HCT116 (cell line): ENCODE data around the gene VIPR2. TPM values are rescaled to one million over a fixed set of nuclear protein-coding genes. Genes with fewer than 3 reads are reported as not detected.

Source experiments
- ATAC-seq: fragments of 200-7000 bp; cut with Tn5 transposase; 2 replicates; pipeline ENCODE4 v1.9.1; 2020; ENCODE audit warnings: mild to moderate bottlenecking, moderate library complexity
- BruUV-seq: library from RNA; stranded (reverse); fragments of 400-500 nt; replicated peaks from 2 replicates; lab custom pipeline; 2021; lab: Mats Ljungman, UMichigan
- CTCF ChIA-PET: fragments of 300-600 bp; sonication (Branson Sonifier 250); formaldehyde crosslinking; loops from one replicate; lab custom pipeline; 2021; ENCODE audit warnings: antibody characterized with exemption; lab: Charles Lee
- POLR2A ChIA-PET: fragments of 300-600, 350-600 bp; sonication (Branson Sonifier 250); formaldehyde crosslinking; loops from one replicate; lab custom pipeline; 2021; ENCODE audit warnings: antibody characterized with exemption; lab: Charles Lee
- RAD21 ChIA-PET, 2 experiments: fragments of 300-600 bp; sonication (Branson Sonifier 250); formaldehyde crosslinking; loops; one replicate each; lab custom pipeline; 2023; ENCODE audit warnings: low total read pairs in 2 of 2; ENCODE audit not compliant: uncharacterized antibody in 2 of 2, unreplicated experiment in 2 of 2, low non-redundant PET in 1 of 2; lab: Charles Lee
- DNase-seq: peaks from one replicate; pipeline ENCODE4 v3.0.0-alpha.2; 2010; ENCODE audit warnings: low read depth, low spot score
- H2AFZ ChIP-seq: fragments of 200-600 bp; shearing (Covaris generic), sonication (generic); 2 replicates; pipeline ENCODE4 v1.6.1; 2017; ENCODE audit warnings: low read depth, mixed run types, mixed read lengths, antibody characterized with exemption, low read length; ENCODE audit not compliant: poor library complexity, severe bottlenecking
- H3K27ac ChIP-seq: 2 replicates; pipeline ENCODE4 v1.5.1; 2012; ENCODE audit warnings: low read depth, low read length
- H3K27me3 ChIP-seq: fragments of 200-600 bp; sonication (generic); 2 replicates; pipeline ENCODE4 v1.6.1; 2016; ENCODE audit warnings: mixed run types, low read length, mixed read lengths; ENCODE audit not compliant: insufficient read depth
- H3K36me3 ChIP-seq, 2 experiments: fragments of 200-500 bp in 1 of 2; fragments of 200-600 bp in 1 of 2; sonication (Bioruptor generic) in 1 of 2; sonication (generic) in 1 of 2; 2 replicates each; pipeline versions ENCODE4 v1.5.1 to v1.6.1; 2014 to 2016; ENCODE audit warnings: low read length in 2 of 2, inconsistent platforms in 1 of 2, mixed read lengths in 1 of 2, mixed run types in 1 of 2; ENCODE audit not compliant: insufficient read depth in 2 of 2, control insufficient read depth in 1 of 2
- H3K4me1 ChIP-seq, 2 experiments: fragments of 200-600 bp in 1 of 2; sonication (generic) in 1 of 2; 2 replicates each; pipeline versions ENCODE4 v1.5.1 to v1.6.1; 2012 to 2017; ENCODE audit warnings: low read length in 2 of 2, inconsistent platforms in 1 of 2, mild to moderate bottlenecking in 1 of 2, mixed read lengths in 1 of 2, mixed run types in 1 of 2, moderate library complexity in 1 of 2; ENCODE audit not compliant: insufficient read depth in 2 of 2, control insufficient read depth in 1 of 2
- H3K4me2 ChIP-seq: fragments of 200-600 bp; sonication (generic); 2 replicates; pipeline ENCODE4 v1.6.1; 2017; ENCODE audit warnings: mixed run types, low read length, mixed read lengths
- H3K4me3 ChIP-seq, 2 experiments: fragments of 200-600 bp in 1 of 2; sonication (generic) in 1 of 2; replicated peaks in 1 of 2; 2 replicates each; pipeline ENCODE4 v1.5.1; 2011 to 2016; ENCODE audit warnings: low read length in 2 of 2, control low read depth in 1 of 2, low read depth in 1 of 2, mild to moderate bottlenecking in 1 of 2, mixed read lengths in 1 of 2, mixed run types in 1 of 2
- H3K79me2 ChIP-seq: fragments of 200-600 bp; sonication (generic); 2 replicates; pipeline ENCODE4 v1.6.1; 2017; ENCODE audit warnings: mild to moderate bottlenecking, mixed run types, low read length, moderate library complexity, mixed read lengths; ENCODE audit not compliant: insufficient read depth
- H3K9ac ChIP-seq: fragments of 200-600 bp; sonication (generic); 2 replicates; pipeline ENCODE4 v1.6.1; 2016; ENCODE audit warnings: low read length, mixed read lengths
- H3K9me2 ChIP-seq: fragments of 200-600 bp; sonication (generic), shearing (Covaris generic); 2 replicates; pipeline ENCODE4 v1.6.1; 2017; ENCODE audit warnings: mixed run types, mild to moderate bottlenecking, moderate library complexity; ENCODE audit not compliant: insufficient read depth
- H3K9me3 ChIP-seq, 2 experiments: fragments of 200-500 bp in 1 of 2; fragments of 200-600 bp in 1 of 2; sonication (Bioruptor generic) in 1 of 2; sonication (generic) in 1 of 2; 2 replicates each; pipeline ENCODE4 v1.6.1; 2014 to 2017; ENCODE audit warnings: low read length in 2 of 2, mixed read lengths in 2 of 2, inconsistent platforms in 1 of 2, low read depth in 1 of 2, mild to moderate bottlenecking in 1 of 2, mixed run types in 1 of 2, moderate library complexity in 1 of 2; ENCODE audit not compliant: control insufficient read depth in 1 of 2, insufficient read depth in 1 of 2
- H4K20me1 ChIP-seq: fragments of 200-600 bp; sonication (generic), shearing (Covaris generic); 2 replicates; pipeline ENCODE4 v1.6.1; 2017; ENCODE audit warnings: mixed run types, mild to moderate bottlenecking, moderate library complexity; ENCODE audit not compliant: insufficient read depth
- ELF1 ChIP-seq: IDR thresholded peaks from 2 replicates; pipeline ENCODE4 v1.6.1; 2012; ENCODE audit warnings: low read depth, borderline replicate concordance
- EZH2 ChIP-seq: fragments of 200-600 bp; sonication (generic); IDR thresholded peaks from 2 replicates; pipeline ENCODE4 v1.6.1; 2017; ENCODE audit warnings: antibody characterized with exemption, mixed run types
- FOSL1 ChIP-seq: IDR thresholded peaks from 2 replicates; pipeline ENCODE4 v1.6.1; 2012; ENCODE audit warnings: low read depth
- MAX ChIP-seq: IDR thresholded peaks from 2 replicates; pipeline ENCODE4 v1.6.1; 2012
- POLR2A ChIP-seq: IDR thresholded peaks from 2 replicates; pipeline ENCODE4 v1.7.0; 2011; ENCODE audit warnings: borderline replicate concordance; ENCODE audit not compliant: insufficient read depth, insufficient read length; ENCODE audit errors: extremely low read depth
- SIN3A ChIP-seq: IDR thresholded peaks from 2 replicates; pipeline ENCODE4 v1.6.1; 2012; ENCODE audit warnings: low read depth
- SP1 ChIP-seq: IDR thresholded peaks from 2 replicates; pipeline ENCODE4 v1.6.1; 2012; ENCODE audit warnings: low read depth
- TCF7L2 ChIP-seq: IDR thresholded peaks from 2 replicates; pipeline ENCODE4 v1.7.0; 2011; ENCODE audit warnings: borderline replicate concordance, inconsistent platforms; ENCODE audit not compliant: insufficient read depth, insufficient read length; ENCODE audit errors: extremely low read depth
- ZFX ChIP-seq: fragments of 450-650 bp; IDR thresholded peaks from 2 replicates; pipeline ENCODE4 v1.6.1; 2017
- ZNF274 ChIP-seq: fragments of 200-500 bp; sonication (Bioruptor generic); IDR thresholded peaks from 2 replicates; pipeline ENCODE4 v1.6.1; 2014; ENCODE audit warnings: mild to moderate bottlenecking, low read depth, low read length, inconsistent platforms
- intact Hi-C: fragments of 100-400 bp; cut with micrococcal nuclease; formaldehyde crosslinking; loops from 2 replicates; pipeline ENCODE4 v1.10.0; 2022
- total RNA-seq: library from RNA; stranded (reverse); gene quantifications from one replicate; pipeline ENCODE4 v1.2.1, GENCODE V29; 2021; ENCODE audit not compliant: unreplicated experiment

Gene VIPR2
- total RNA-seq, 1 experiment from 2014 or later = 0.10 TPM

- TF ChIP-seq EZH2 = no peak
- TF ChIP-seq SP1 = no peak
- TF ChIP-seq ZFX = no peak
- no peak for TF ChIP-seq SIN3A
- no peak for TF ChIP-seq TCF7L2
- no peak overlapping the region for H3K27ac ChIP-seq
- H3K27me3 ChIP-seq = peaks cover 32% of the 10 kb centered on the region
- H3K79me2 ChIP-seq = no peaks in the 10 kb centered on the region
- no peak overlapping the region for H3K4me3 ChIP-seq
- ChIA-PET RAD21 (no interaction called here), CTCF (no interaction called here), POLR2A (no interaction called here)
- no peaks in the 10 kb centered on the region for H3K9me2 ChIP-seq
- intact Hi-C loops = no loop called here
- DNase-seq = no peak
- no TSS peak for BruUV-seq
- H2AFZ ChIP-seq = no peak overlapping the region
- H3K36me3 ChIP-seq = no peaks in the 10 kb centered on the region
- H3K4me1 ChIP-seq = no peaks in the 10 kb centered on the region
- no peaks in the 10 kb centered on the region for H4K20me1 ChIP-seq
- no peaks in the 10 kb centered on the region for H3K9me3 ChIP-seq
- no peak overlapping the region for H3K4me2 ChIP-seq
- no peak overlapping the region for H3K9ac ChIP-seq
- 0 out of 2 replicates have a peak, but pooled peaks have one; percentile 30 for ATAC-seq
Observed at GRCh38 chr7:159126311-159127260, 18.1 kb downstream of the VIPR2 start.

GRCh38 chr7:159125955-159126270, 18.8 kb downstream of the VIPR2 start:
- Histone ChIP-seq H3K4me3 (no peak overlapping the region), H3K4me1 (no peaks in the 10 kb centered on the region), H3K27me3 (peaks cover 32% of the 10 kb centered on the region), H3K9me2 (no peaks in the 10 kb centered on the region), H2AFZ (no peak overlapping the region), H3K27ac (no peak overlapping the region), H3K4me2 (no peak overlapping the region), H3K36me3 (no peaks in the 10 kb centered on the region), H3K9ac (no peak overlapping the region), H3K79me2 (no peaks in the 10 kb centered on the region), H3K9me3 (no peaks in the 10 kb centered on the region), H4K20me1 (no peaks in the 10 kb centered on the region)
- no peak for TF ChIP-seq FOSL1
- no peak for TF ChIP-seq ELF1
- no peak for TF ChIP-seq MAX
- TF ChIP-seq SIN3A = no peak
- TF ChIP-seq ZNF274 = no peak
- TF ChIP-seq POLR2A = no peak
- CTCF ChIA-PET = no interaction called here
- no TSS peak for BruUV-seq
- RAD21 ChIA-PET = no interaction called here
- ATAC-seq (no peak), DNase-seq (no peak)
- intact Hi-C loops = no loop called here
- POLR2A ChIA-PET = no interaction called here
